CD4-positive, alpha-beta T cell treated with Interleukin-21 for 1 hour (primary cell): ENCODE data around the gene RABEP1.
A peak's percentile ranks its signal among the peaks of the same experiment; 100 is the strongest.

ENCODE experiments used
- DNase-seq: peaks from one replicate; pipeline ENCODE4 v3.0.0-alpha.2; 2020

Gene RABEP1

GRCh38 chr17:5269241-5269960 is 12.7 kb upstream of the RABEP1 start:
- no peak for DNase-seq

GRCh38 chr17:5272322-5272721 is 9.8 kb upstream of the RABEP1 start:
- no peak for DNase-seq

DNA sequence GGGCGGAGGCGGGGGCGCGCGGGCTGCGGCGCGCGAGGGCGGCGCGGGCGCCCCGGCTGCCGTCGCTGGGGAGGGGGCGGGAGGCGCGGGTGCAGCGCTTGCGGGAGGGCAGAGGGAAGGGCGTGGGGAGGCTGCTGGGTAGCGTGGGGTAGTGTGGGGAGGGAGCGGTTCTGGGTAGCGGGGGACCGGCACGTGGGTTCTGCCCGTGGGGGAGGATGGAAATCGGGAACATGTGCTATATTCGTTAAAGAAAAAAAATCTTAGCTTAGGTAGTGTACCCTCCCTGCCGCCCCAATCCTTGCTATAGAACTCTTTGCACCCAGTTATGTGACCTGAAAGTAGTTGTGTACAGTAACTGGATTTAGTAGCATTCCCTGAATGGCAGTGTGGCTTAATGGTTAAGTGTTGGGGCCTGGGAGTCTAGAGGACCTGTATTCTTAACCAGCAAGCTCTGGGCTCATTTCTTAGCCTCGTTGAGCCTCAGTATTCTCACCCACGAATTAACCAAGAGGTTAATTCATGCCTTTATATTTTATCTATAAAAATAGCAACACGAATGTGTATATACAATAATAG is 646 bp downstream of the RABEP1 start:
- DNase-seq = peak; percentile 54

- no peak for DNase-seq
Observed at GRCh38 chr17:5283571-5284315, 1.7 kb downstream of the RABEP1 start.

- no peak for DNase-seq
Observed at GRCh38 chr17:5284681-5285080, 2.6 kb downstream of the RABEP1 start.

DNA sequence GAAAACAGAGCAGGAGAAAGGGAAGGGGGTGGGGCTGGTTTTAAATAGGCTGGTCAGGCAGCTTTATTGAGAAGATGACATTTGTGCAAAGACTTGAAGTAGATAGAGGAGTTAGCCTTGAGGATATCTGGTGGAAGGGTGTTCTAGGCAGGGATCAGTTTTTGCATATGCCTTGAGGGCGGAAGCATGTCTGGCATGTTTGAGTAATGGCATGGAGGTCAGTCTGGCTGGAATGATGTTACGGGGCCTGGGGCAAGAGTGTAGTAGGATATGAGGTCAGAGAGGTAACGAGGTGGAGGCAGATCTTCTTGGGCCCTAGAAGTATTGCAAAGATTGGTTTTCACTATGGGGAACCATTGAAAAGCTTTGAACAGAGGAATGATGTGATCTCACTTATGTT is 4.8 kb downstream of the RABEP1 start:
- DNase-seq = no peak

GRCh38 chr17:5291683-5292350 is 9.7 kb downstream of the RABEP1 start:
- no peak for DNase-seq

DNA sequence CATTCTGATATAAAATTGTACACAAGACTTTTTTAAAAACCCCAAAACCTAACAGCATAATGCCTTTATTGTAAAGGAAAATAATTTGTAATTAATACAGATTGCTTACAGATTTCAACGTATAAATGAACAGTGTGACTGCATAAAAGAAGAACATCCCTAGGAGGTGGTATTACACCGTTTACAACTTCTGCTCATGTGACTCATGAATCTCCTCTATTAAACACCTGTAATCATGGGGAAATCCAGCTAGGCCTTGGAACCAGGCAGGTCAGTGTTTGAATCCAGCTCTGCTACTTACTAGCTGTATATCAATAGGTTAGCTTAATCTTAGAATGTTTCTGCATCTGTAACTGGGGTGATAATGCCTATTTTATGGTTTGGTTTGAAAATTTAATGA is 15.2 kb downstream of the RABEP1 start:
- no peak for DNase-seq

- no peak for DNase-seq
Observed at GRCh38 chr17:5299383-5299782, 17.3 kb downstream of the RABEP1 start.

GRCh38 chr17:5304636-5305035 is 22.6 kb downstream of the RABEP1 start:
- DNase-seq = no peak

- no peak for DNase-seq
Observed at GRCh38 chr17:5309851-5310250, 27.8 kb downstream of the RABEP1 start.

DNA sequence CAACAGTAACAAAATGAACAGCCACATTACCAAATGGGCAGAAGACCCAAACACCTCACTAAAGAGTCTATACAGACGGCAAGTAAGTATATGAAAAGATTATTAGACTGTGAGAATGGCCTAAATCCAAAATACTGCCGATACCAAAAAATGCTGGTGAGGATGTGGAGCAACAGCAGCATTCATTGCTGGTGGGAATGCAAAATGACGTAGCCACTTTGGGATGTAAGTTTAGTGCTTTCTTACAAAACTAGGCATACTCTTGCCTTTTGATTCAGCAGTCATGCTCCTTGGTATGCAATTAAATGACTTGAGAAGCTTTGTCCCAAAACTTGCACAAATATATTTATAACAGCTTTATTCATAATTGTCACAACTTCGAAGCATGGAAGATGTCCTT is 43.8 kb downstream of the RABEP1 start:
- no peak for DNase-seq

DNA sequence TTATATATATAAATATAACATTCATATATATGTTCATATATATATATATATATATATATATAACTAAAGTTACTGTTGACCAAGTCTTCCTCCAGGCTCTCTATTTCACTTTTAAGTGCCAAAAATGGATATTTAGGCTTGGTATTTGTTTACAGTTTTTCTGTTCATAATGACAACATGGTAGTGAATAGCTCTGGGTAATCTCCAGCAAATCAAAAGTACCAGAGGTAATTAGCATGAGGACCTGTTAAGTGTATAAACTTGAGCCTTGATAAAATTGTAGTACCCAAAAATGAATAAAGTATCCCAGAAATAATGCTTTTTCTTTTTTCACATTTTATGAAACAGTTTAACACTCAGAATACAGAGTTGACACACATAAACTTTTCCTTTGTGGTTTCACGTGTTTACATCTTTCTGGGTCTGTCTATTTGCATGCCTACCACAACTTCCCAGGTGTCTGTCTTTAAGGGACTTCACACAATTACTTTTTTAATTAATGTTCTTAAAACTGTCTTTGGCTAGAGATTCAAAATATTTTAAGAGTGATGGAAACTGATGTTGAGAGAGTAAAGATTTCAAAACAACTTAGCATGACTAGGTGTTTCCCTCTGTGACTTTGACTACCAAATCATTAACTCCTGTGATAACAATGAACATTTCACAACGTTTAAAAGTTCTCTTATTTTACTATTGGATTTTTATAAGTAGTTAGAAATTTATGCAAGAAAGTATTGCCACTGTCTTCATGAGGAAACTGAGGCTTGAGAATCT is 47.9 kb downstream of the RABEP1 start:
- DNase-seq = peak; percentile 11

- DNase-seq = no peak
Observed at GRCh38 chr17:5330981-5331380, 48.9 kb downstream of the RABEP1 start.

- no peak for DNase-seq
Observed at GRCh38 chr17:5331506-5331905, 49.4 kb downstream of the RABEP1 start.

DNA sequence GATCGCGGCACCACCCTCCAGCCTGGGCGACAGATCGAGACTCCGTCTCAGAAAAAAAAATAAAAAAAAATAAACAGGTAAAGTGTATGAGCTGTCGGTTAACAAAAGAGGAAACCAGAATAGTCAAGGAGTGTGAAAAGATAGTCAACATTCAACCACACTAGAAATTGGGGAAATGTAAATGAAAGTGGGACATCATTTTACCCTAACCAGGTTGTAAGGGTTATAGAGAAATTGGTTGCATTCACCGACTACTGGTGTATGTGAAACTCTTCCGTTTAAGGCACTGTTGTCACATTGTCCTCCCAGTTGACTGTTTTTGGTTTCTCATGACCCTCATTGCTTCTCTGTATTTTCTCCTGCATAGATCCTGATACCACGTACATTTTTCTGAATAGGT is 62.8 kb downstream of the RABEP1 start:
- no peak for DNase-seq

- DNase-seq = no peak
Observed at GRCh38 chr17:5352681-5353289, 70.7 kb downstream of the RABEP1 start.

DNA sequence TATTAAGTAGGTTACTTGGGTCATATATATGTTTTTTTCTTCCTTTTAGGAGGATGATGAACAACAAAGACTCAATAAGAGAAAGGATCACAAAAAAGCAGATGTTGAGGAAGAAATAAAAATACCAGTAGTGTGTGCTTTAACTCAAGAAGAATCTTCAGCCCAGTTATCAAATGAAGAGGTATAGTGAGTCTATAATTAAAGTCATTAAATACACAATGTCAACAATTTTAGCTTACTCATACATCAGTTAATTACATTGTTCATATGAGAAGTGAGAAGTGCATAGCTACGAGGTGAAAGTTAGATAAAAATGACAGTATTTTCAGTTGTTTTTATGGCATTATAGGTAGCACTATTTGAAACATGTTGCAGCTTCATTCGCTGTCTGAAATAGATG is 72.2 kb downstream of the RABEP1 start:
- DNase-seq = no peak

GRCh38 chr17:5354886-5355415 is 72.9 kb downstream of the RABEP1 start:
- no peak for DNase-seq

DNA sequence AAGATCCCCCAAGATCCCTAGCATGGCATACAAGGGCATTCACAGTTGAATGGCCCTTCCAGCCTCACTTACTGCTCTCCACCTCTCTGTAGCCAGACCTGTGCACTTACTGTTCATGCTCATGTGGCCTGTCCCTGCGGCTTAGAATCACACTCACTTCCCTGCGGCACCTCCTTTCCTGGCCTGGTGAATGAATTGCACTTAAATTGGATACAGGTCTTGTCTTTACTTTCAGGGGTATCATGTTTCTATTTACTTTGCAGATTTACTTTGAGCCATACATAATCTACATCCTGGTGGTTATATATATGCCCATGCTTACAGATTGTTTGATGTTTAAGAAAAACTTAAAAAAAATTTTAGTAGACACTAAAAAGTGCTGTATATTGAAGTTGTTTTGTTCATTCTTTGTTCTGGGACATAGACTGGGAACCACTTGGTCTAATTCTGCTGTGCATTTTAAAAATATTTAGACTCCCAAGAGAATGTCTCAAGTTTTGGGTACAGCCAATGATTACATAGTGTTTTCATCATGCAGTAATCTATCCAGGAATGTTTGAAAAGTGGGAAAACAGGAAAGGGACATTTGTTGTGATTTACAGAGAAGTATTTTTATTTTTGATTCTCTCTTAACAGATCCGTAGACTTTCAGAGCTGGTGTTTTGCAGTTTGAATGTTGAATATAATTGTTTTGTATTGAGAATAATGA is 73.5 kb downstream of the RABEP1 start:
- no peak for DNase-seq

- no peak for DNase-seq
Observed at GRCh38 chr17:5361426-5361825, 79.3 kb downstream of the RABEP1 start.
